ENCODE results near the gene MTM1.
A peak's percentile ranks its signal among the peaks of the same experiment; 100 is the strongest.

Gene MTM1

GRCh38 chrX:150602296-150602695 is 33.9 kb downstream of the MTM1 start:
- ChIA-PET CTCF (interaction anchor here (1.4 kb wide), 1 partner anchor 13 kb away, joined by 4 read pairs; no protein-coding TSS in a partner anchor), POLR2A (no interaction called here)
- Histone ChIP-seq H3K4me1 (ENCODE audit: control extremely low read depth in 1 of 4, control insufficient read depth in 4 of 4, insufficient read depth in 4 of 4, low read length in 3 of 4) (peaks cover 0 to 5% (median 2%) of the 10 kb centered on the region in 4 experiments), H3K9me3 (ENCODE audit: control extremely low read depth in 1 of 5, control insufficient read depth in 4 of 5, insufficient read depth in 2 of 5, low read depth in 1 of 5, low read length in 4 of 5) (no peaks in the 10 kb centered on the region), H3K4me3 (ENCODE audit: control insufficient read depth in 1 of 7, extremely low read depth in 1 of 7, insufficient read depth in 4 of 7, low read depth in 2 of 7, low read length in 6 of 7) (no peak overlapping the region), H3K27me3 (replicated peaks in 2 of 5; ENCODE audit: control insufficient read depth in 4 of 5, insufficient read depth in 5 of 5, low read length in 4 of 5) (no peaks in the 10 kb centered on the region), H3K27ac (ENCODE audit: insufficient read depth in 1 of 2, low read depth in 1 of 2, low read length in 2 of 2, poor library complexity in 1 of 2, severe bottlenecking in 2 of 2) (no peak overlapping the region), H3K36me3 (ENCODE audit: control insufficient read depth in 4 of 4, insufficient read depth in 4 of 4, low read length in 3 of 4) (peaks cover 3 to 38% (median 15%) of the 10 kb centered on the region in 4 experiments)
- peak in 1 of 3 donors; percentile 10 for DNase-seq

- Histone ChIP-seq H3K9me3 (ENCODE audit: control extremely low read depth in 1 of 5, control insufficient read depth in 4 of 5, insufficient read depth in 2 of 5, low read depth in 1 of 5, low read length in 4 of 5) (no peaks in the 10 kb centered on the region), H3K27me3 (replicated peaks in 2 of 5; ENCODE audit: control insufficient read depth in 4 of 5, insufficient read depth in 5 of 5, low read length in 4 of 5) (no peaks in the 10 kb centered on the region), H3K4me3 (ENCODE audit: control insufficient read depth in 1 of 7, extremely low read depth in 1 of 7, insufficient read depth in 4 of 7, low read depth in 2 of 7, low read length in 6 of 7) (no peak overlapping the region), H3K36me3 (ENCODE audit: control insufficient read depth in 4 of 4, insufficient read depth in 4 of 4, low read length in 3 of 4) (peaks cover 3 to 38% (median 15%) of the 10 kb centered on the region in 4 experiments), H3K27ac (ENCODE audit: insufficient read depth in 1 of 2, low read depth in 1 of 2, low read length in 2 of 2, poor library complexity in 1 of 2, severe bottlenecking in 2 of 2) (no peak overlapping the region), H3K4me1 (ENCODE audit: control extremely low read depth in 1 of 4, control insufficient read depth in 4 of 4, insufficient read depth in 4 of 4, low read length in 3 of 4) (peaks cover 0 to 8% (median 4%) of the 10 kb centered on the region in 4 experiments)
- WGBS (ENCODE audit: insufficient coverage): 90% methylated on average over 2 of the region's 3 CpGs
- no peak for DNase-seq
- ChIA-PET POLR2A (no interaction called here), CTCF (no interaction called here)
Observed at GRCh38 chrX:150602743-150603142, 34.3 kb downstream of the MTM1 start.

GRCh38 chrX:150605603-150606002 is 37.2 kb downstream of the MTM1 start:
- Histone ChIP-seq H3K27ac (ENCODE audit: insufficient read depth in 1 of 2, low read depth in 1 of 2, low read length in 2 of 2, poor library complexity in 1 of 2, severe bottlenecking in 2 of 2) (no peak overlapping the region), H3K4me1 (ENCODE audit: control extremely low read depth in 1 of 4, control insufficient read depth in 4 of 4, insufficient read depth in 4 of 4, low read length in 3 of 4) (peaks cover 0 to 9% (median 6%) of the 10 kb centered on the region in 4 experiments), H3K27me3 (replicated peaks in 2 of 5; ENCODE audit: control insufficient read depth in 4 of 5, insufficient read depth in 5 of 5, low read length in 4 of 5) (no peaks in the 10 kb centered on the region), H3K36me3 (ENCODE audit: control insufficient read depth in 4 of 4, insufficient read depth in 4 of 4, low read length in 3 of 4) (peaks cover 0 to 27% (median 8%) of the 10 kb centered on the region in 4 experiments), H3K9me3 (ENCODE audit: control extremely low read depth in 1 of 5, control insufficient read depth in 4 of 5, insufficient read depth in 2 of 5, low read depth in 1 of 5, low read length in 4 of 5) (no peaks in the 10 kb centered on the region), H3K4me3 (ENCODE audit: control insufficient read depth in 1 of 7, extremely low read depth in 1 of 7, insufficient read depth in 4 of 7, low read depth in 2 of 7, low read length in 6 of 7) (no peak overlapping the region)
- WGBS (ENCODE audit: insufficient coverage): 43% methylated on average over 2 of the region's 2 CpGs
- ChIA-PET POLR2A (no interaction called here), CTCF (no interaction called here)
- DNase-seq: no peak

GRCh38 chrX:150607201-150607600 is 38.8 kb downstream of the MTM1 start:
- POLR2A ChIA-PET: no interaction called here
- H3K36me3 ChIP-seq (ENCODE audit: control insufficient read depth in 4 of 4, insufficient read depth in 4 of 4, low read length in 3 of 4): peaks cover 0 to 19% (median 0%) of the 10 kb centered on the region in 4 experiments
- peaks cover 0 to 9% (median 6%) of the 10 kb centered on the region in 4 experiments for H3K4me1 ChIP-seq (ENCODE audit: control extremely low read depth in 1 of 4, control insufficient read depth in 4 of 4, insufficient read depth in 4 of 4, low read length in 3 of 4)
- 72% methylated on average over 3 of the region's 5 CpGs for WGBS (ENCODE audit: insufficient coverage)
- H3K27me3 ChIP-seq (replicated peaks in 2 of 5; ENCODE audit: control insufficient read depth in 4 of 5, insufficient read depth in 5 of 5, low read length in 4 of 5): no peaks in the 10 kb centered on the region
- peak in 2 of 3 donors; percentile 48 to 61 for DNase-seq
- no peaks in the 10 kb centered on the region for H3K9me3 ChIP-seq (ENCODE audit: control extremely low read depth in 1 of 5, control insufficient read depth in 4 of 5, insufficient read depth in 2 of 5, low read depth in 1 of 5, low read length in 4 of 5)
- H3K4me3 ChIP-seq (ENCODE audit: control insufficient read depth in 1 of 7, extremely low read depth in 1 of 7, insufficient read depth in 4 of 7, low read depth in 2 of 7, low read length in 6 of 7): no peak overlapping the region
- CTCF ChIA-PET: no interaction called here
- H3K27ac ChIP-seq (ENCODE audit: insufficient read depth in 1 of 2, low read depth in 1 of 2, low read length in 2 of 2, poor library complexity in 1 of 2, severe bottlenecking in 2 of 2): no peak overlapping the region

DNA sequence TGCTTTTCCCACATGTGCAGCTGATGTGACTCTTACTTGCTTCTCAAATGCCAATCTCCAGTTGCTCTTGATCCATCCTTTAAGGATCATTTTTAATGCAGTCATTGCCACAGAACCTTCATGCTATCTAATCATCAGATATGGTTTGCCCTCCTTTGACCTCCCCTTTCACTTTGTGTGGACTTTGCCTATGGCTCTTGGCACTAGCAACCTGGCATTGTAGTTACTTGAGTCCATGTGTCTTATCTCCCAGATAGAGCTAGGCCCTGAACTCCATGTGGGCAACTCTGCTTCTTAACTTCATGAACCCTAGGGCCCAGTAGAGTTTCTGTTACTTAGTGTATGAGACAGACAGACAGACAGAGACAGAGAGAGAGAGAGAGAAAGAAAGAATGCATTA is 41.6 kb downstream of the MTM1 start:
- Histone ChIP-seq H3K4me1 (ENCODE audit: control extremely low read depth in 1 of 4, control insufficient read depth in 4 of 4, insufficient read depth in 4 of 4, low read length in 3 of 4) (peaks cover 0 to 9% (median 4%) of the 10 kb centered on the region in 4 experiments), H3K27me3 (replicated peaks in 2 of 5; ENCODE audit: control insufficient read depth in 4 of 5, insufficient read depth in 5 of 5, low read length in 4 of 5) (no peaks in the 10 kb centered on the region), H3K27ac (ENCODE audit: insufficient read depth in 1 of 2, low read depth in 1 of 2, low read length in 2 of 2, poor library complexity in 1 of 2, severe bottlenecking in 2 of 2) (no peak overlapping the region), H3K36me3 (ENCODE audit: control insufficient read depth in 4 of 4, insufficient read depth in 4 of 4, low read length in 3 of 4) (peaks cover 0 to 10% (median 6%) of the 10 kb centered on the region in 4 experiments), H3K9me3 (ENCODE audit: control extremely low read depth in 1 of 5, control insufficient read depth in 4 of 5, insufficient read depth in 2 of 5, low read depth in 1 of 5, low read length in 4 of 5) (no peaks in the 10 kb centered on the region), H3K4me3 (ENCODE audit: control insufficient read depth in 1 of 7, extremely low read depth in 1 of 7, insufficient read depth in 4 of 7, low read depth in 2 of 7, low read length in 6 of 7) (no peak overlapping the region)
- POLR2A ChIA-PET: no interaction called here
- no peak for DNase-seq
- CTCF ChIA-PET: interaction anchor here (0.6 kb wide), 1 partner anchor 38 kb away, joined by 3 read pairs; no protein-coding TSS in a partner anchor

GRCh38 chrX:150610446-150610845 is 42.0 kb downstream of the MTM1 start:
- POLR2A ChIA-PET: no interaction called here
- DNase-seq: no peak
- Histone ChIP-seq H3K36me3 (ENCODE audit: control insufficient read depth in 4 of 4, insufficient read depth in 4 of 4, low read length in 3 of 4) (peaks cover 0 to 12% (median 6%) of the 10 kb centered on the region in 4 experiments), H3K27ac (ENCODE audit: insufficient read depth in 1 of 2, low read depth in 1 of 2, low read length in 2 of 2, poor library complexity in 1 of 2, severe bottlenecking in 2 of 2) (no peak overlapping the region), H3K4me1 (ENCODE audit: control extremely low read depth in 1 of 4, control insufficient read depth in 4 of 4, insufficient read depth in 4 of 4, low read length in 3 of 4) (peaks cover 0 to 9% (median 4%) of the 10 kb centered on the region in 4 experiments), H3K9me3 (ENCODE audit: control extremely low read depth in 1 of 5, control insufficient read depth in 4 of 5, insufficient read depth in 2 of 5, low read depth in 1 of 5, low read length in 4 of 5) (no peaks in the 10 kb centered on the region), H3K27me3 (replicated peaks in 2 of 5; ENCODE audit: control insufficient read depth in 4 of 5, insufficient read depth in 5 of 5, low read length in 4 of 5) (no peaks in the 10 kb centered on the region), H3K4me3 (ENCODE audit: control insufficient read depth in 1 of 7, extremely low read depth in 1 of 7, insufficient read depth in 4 of 7, low read depth in 2 of 7, low read length in 6 of 7) (no peak overlapping the region)
- CTCF ChIA-PET: no interaction called here
- 79% methylated on average over 2 of the region's 2 CpGs for WGBS (ENCODE audit: insufficient coverage)

GRCh38 chrX:150615356-150615755 is 46.9 kb downstream of the MTM1 start:
- CTCF ChIA-PET: no interaction called here
- H3K4me1 ChIP-seq (ENCODE audit: control extremely low read depth in 1 of 4, control insufficient read depth in 4 of 4, insufficient read depth in 4 of 4, low read length in 3 of 4): no peaks in the 10 kb centered on the region
- H3K4me3 ChIP-seq (ENCODE audit: control insufficient read depth in 1 of 7, extremely low read depth in 1 of 7, insufficient read depth in 4 of 7, low read depth in 2 of 7, low read length in 6 of 7): no peak overlapping the region
- WGBS (ENCODE audit: insufficient coverage): no CpG with 5 or more reads among the region's 4 CpGs
- H3K27me3 ChIP-seq (replicated peaks in 2 of 5; ENCODE audit: control insufficient read depth in 4 of 5, insufficient read depth in 5 of 5, low read length in 4 of 5): no peaks in the 10 kb centered on the region
- H3K9me3 ChIP-seq (ENCODE audit: control extremely low read depth in 1 of 5, control insufficient read depth in 4 of 5, insufficient read depth in 2 of 5, low read depth in 1 of 5, low read length in 4 of 5): peaks cover 0 to 4% (median 0%) of the 10 kb centered on the region in 5 experiments
- no peak overlapping the region for H3K27ac ChIP-seq (ENCODE audit: insufficient read depth in 1 of 2, low read depth in 1 of 2, low read length in 2 of 2, poor library complexity in 1 of 2, severe bottlenecking in 2 of 2)
- H3K36me3 ChIP-seq (ENCODE audit: control insufficient read depth in 4 of 4, insufficient read depth in 4 of 4, low read length in 3 of 4): peaks cover 2 to 28% (median 9%) of the 10 kb centered on the region in 4 experiments
- peak in 1 of 3 donors; percentile 12 for DNase-seq
- POLR2A ChIA-PET: no interaction called here
